Right atrium auricular region (tissue), 2 donors: ENCODE data around the gene CBARP. TPM values are rescaled to one million over a fixed set of nuclear protein-coding genes. Genes with fewer than 3 reads are reported as not detected.

Experiments
- DNase-seq: peaks from one replicate; pipeline ENCODE4 v3.0.0-alpha.2; 2019; ENCODE audit warnings: low spot score
- H3K27ac ChIP-seq, 2 donors: fragments of 200-600 bp; sonication (generic); 1 replicate in 1 of 2; 2 replicates in 1 of 2; pipeline ENCODE4 v1.5.1; 2016 to 2019
- H3K27me3 ChIP-seq, 2 donors: fragments of 200-600 bp; sonication (generic); one replicate each; pipeline versions ENCODE4 v1.5.1 to v1.6.0; 2017 to 2019
- H3K36me3 ChIP-seq: fragments of 200-600 bp; sonication (generic); one replicate; pipeline ENCODE4 v1.5.1; 2016
- H3K4me1 ChIP-seq, 2 donors: fragments of 200-600 bp; sonication (generic); one replicate each; pipeline versions ENCODE4 v1.5.1 to v1.6.0; 2017 to 2019
- H3K4me3 ChIP-seq, 2 donors: fragments of 200-600 bp; sonication (generic); 1 replicate in 1 of 2; 2 replicates in 1 of 2; pipeline ENCODE4 v1.5.1; 2017 to 2019; ENCODE audit warnings: mild to moderate bottlenecking in 1 of 2, moderate library complexity in 1 of 2
- H3K9me3 ChIP-seq, 2 donors: fragments of 200-600 bp; sonication (generic); one replicate each; pipeline ENCODE4 v1.5.1; 2019
- total RNA-seq, 2 donors: library from RNA; depleted of rRNA; stranded (reverse); fragments of >200 nt; gene quantifications; one replicate each; pipeline ENCODE4 v1.1.0, GENCODE V29; 2016
- TF ChIP-seq, protein P1 (sequence below), 2 donors: fragments of 200-600 bp; sonication (generic); IDR thresholded peaks; one replicate each; pipeline ENCODE4 v1.5.1; 2019; ENCODE audit warnings: antibody characterized with exemption in 2 of 2

The CBARP gene
- total RNA-seq, 2 donors from 2014 or later = 2.4 to 2.6 TPM

DNA sequence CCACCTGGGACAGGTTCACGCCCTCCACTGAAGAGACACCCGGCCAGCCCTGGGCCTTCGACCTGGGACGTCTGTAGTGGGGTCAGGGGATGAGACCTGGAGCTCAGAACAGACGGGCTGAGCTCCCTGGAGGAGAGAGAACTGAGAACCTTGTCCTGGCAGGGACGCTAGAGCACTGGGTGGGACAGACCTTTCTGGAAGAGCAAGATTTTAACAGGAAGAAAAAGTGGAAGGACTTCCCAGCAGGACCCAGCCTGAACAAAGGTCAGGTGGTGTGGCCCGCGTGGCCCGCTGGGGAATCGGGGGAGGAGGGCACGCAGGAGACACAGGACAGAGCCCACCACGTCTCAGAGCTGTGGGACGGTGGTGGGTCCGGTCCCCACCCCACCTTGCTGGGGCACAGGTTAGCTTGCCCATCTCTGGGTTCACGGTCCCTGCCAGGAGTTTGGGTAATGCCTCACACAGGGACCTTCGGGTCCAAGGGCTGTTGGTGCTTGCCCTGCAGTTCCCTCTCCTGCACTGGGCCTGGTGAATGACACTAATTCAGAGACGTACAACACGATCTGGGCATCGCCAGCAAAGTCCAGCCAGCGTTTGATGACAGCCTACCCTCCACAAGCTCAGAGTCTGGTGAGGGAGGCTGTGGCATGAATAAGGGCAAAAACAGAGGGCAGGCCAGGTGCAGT is 46.6 kb upstream of the CBARP start:
- TF ChIP-seq, protein P1, sequence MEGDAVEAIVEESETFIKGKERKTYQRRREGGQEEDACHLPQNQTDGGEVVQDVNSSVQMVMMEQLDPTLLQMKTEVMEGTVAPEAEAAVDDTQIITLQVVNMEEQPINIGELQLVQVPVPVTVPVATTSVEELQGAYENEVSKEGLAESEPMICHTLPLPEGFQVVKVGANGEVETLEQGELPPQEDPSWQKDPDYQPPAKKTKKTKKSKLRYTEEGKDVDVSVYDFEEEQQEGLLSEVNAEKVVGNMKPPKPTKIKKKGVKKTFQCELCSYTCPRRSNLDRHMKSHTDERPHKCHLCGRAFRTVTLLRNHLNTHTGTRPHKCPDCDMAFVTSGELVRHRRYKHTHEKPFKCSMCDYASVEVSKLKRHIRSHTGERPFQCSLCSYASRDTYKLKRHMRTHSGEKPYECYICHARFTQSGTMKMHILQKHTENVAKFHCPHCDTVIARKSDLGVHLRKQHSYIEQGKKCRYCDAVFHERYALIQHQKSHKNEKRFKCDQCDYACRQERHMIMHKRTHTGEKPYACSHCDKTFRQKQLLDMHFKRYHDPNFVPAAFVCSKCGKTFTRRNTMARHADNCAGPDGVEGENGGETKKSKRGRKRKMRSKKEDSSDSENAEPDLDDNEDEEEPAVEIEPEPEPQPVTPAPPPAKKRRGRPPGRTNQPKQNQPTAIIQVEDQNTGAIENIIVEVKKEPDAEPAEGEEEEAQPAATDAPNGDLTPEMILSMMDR (IDR thresholded peaks at IDR 0.05) = no peak

DNA sequence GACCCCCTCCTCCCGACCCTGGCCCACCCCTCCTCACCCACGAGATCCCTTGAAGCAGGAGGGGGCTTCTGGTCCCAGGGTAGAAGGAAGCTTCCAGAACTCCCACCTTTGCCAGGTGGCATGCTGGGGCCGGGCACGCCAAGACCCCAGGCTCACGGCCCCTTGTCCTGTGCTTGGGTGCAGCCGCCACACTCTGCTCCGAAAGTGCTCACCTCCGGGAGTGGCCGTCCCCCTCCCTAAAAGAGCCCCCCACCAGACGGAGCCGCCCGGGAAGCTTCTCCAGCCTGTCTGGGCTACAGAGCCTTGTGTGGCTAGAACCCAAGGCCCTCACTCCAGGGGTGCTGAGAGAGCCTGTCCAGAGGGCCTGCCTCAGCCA is 46.1 kb upstream of the CBARP start:
- Histone ChIP-seq H3K4me3 (no peak overlapping the region), H3K36me3 (peaks cover 6% of the 10 kb centered on the region), H3K27ac (no peak overlapping the region), H3K4me1 (peaks cover 0 to 6% of the 10 kb centered on the region in 2 donors), H3K27me3 (peaks cover 8 to 28% of the 10 kb centered on the region in 2 donors), H3K9me3 (no peaks in the 10 kb centered on the region)
- DNase-seq = no peak
- TF ChIP-seq, protein P1 (IDR thresholded peaks at IDR 0.05) = no peak

More for the DNA sequence above, 46.6 kb upstream of the CBARP start:
- Histone ChIP-seq H3K36me3 (peaks cover under 1% of the 10 kb centered on the region), H3K4me3 (no peak overlapping the region), H3K27me3 (peaks cover 8 to 28% of the 10 kb centered on the region in 2 donors), H3K9me3 (no peaks in the 10 kb centered on the region), H3K4me1 (peaks cover 0 to 6% of the 10 kb centered on the region in 2 donors), H3K27ac (no peak overlapping the region)
- no peak for DNase-seq

DNA sequence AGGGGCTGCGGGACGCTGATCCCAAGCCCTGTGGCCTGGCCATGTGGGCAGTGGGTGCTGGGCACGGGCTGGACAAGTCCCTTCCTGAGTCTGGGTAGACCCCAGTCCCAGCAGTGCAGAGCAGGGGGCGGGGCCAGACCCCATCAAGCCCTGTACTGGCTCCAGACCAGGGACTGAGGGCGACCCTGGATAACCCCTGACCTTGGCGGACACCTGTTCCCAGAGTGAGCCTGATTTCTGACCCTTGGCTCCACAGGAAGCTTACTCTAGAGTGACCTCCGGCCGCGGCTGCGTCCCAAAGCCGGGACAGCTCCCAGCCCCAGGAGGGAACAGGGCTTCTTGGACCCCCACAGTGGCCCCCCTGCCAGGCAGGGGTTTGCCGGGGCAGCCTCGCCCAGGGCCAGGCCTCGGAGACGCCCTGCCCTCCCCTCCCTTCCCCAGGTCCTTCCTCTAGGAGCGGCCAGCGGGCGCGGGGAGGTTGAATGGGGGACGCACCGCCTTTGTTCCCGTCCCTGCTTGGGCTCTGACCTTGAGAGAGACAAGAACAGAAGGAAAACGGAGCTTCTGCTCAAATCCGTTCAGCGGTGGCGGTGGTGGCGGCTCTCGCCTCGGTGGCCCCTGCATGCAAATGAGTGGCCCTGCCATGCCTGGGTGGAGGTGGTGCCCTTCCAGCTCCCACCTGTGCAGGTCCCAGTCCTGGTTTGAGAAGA is 45.6 kb upstream of the CBARP start:
- no peaks in the 10 kb centered on the region for H3K9me3 ChIP-seq
- peaks cover 9% of the 10 kb centered on the region for H3K36me3 ChIP-seq
- no peak overlapping the region for H3K4me3 ChIP-seq
- TF ChIP-seq, protein P1 (IDR thresholded peaks at IDR 0.05) = no peak
- H3K4me1 ChIP-seq = peaks cover 0 to 6% of the 10 kb centered on the region in 2 donors
- H3K27ac ChIP-seq = no peak overlapping the region
- H3K27me3 ChIP-seq = peaks cover 8 to 28% of the 10 kb centered on the region in 2 donors
- DNase-seq = no peak

DNA sequence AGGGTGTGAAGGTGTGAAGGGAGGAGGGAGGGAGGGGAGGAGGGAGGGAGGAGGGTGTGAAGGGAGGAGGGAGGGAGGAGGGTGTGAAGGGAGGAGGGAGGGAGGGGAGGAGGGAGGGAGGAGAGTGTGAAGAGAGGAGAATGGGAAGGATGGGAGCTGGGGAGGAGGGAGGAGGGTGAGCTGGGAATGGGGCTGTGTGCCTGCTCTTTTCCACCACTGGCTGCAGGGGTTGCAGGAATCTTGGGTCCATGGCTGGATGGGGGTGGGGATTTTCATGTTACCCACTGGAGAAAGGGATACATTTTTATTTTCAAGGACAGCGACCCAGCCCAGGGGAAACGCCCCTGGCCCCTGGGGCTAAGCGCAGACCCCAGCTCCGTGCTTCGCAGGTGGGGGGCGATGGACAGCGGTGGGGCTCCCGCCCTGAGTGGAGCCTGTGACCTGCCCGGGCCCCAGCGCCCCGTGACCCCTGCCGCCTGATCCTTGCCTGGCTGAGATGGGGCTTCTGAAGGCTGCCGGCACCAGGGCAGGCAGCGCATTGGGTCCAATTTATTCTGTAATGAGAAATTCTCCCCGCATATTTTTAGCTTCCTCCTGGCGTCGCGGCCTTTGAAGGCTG is 44.9 kb upstream of the CBARP start:
- Histone ChIP-seq H3K36me3 (peaks cover 9% of the 10 kb centered on the region), H3K27me3 (peaks cover 8 to 26% of the 10 kb centered on the region in 2 donors), H3K4me1 (peaks cover 0 to 6% of the 10 kb centered on the region in 2 donors), H3K9me3 (no peaks in the 10 kb centered on the region), H3K27ac (no peak overlapping the region), H3K4me3 (no peak overlapping the region)
- no peak for DNase-seq
- TF ChIP-seq, protein P1 (IDR thresholded peaks at IDR 0.05) = no peak

DNA sequence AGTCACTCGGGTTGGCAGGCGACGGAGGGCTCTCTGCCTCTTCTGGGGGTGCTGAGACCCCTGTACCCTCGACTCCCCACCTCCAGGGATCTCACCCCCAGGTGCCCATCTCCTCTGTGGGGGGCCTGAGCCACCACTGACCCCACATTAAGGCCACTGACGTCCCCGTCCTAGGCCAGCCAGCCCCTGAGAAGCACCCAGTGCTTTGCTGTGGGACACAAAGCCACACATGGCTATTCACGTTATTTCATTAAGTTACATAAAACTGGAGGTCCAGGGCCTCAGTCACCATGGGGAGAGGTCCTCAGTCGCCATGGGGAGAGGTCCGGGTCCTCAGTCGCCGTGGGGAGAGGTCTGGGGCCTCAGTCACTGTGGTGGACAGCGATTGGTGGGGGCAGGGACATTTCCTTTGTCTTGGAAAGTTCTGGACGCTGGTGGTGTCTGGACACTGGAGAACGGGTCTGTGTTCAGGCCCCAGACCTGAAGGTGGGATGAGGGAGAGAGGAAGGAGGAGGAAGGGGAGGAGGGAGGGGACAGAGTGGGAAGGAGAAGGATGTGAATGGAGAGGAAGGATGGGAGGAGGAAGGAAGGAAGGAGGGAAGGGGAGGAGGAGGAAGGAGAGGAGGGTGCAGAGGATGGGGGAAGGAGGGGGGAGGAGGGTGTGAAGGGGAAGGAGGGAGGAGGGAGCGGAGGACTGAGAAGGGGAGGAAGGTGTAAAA is 43.9 kb upstream of the CBARP start:
- TF ChIP-seq, protein P1 (IDR thresholded peaks at IDR 0.05) = no peak
- no peak for DNase-seq

More for the DNA sequence above, 43.9 kb upstream of the CBARP start:
- Histone ChIP-seq H3K4me1 (peaks cover 0 to 2% of the 10 kb centered on the region in 2 donors), H3K27ac (no peak overlapping the region), H3K36me3 (peaks cover 9% of the 10 kb centered on the region), H3K27me3 (peaks cover 4 to 16% of the 10 kb centered on the region in 2 donors), H3K9me3 (no peaks in the 10 kb centered on the region), H3K4me3 (no peak overlapping the region)
